H1 (cell line): ENCODE results near the gene DNM1L. TPM values are rescaled to one million over a fixed set of nuclear protein-coding genes. Genes with fewer than 3 reads are reported as not detected.

Experiments used
- CTCF ChIA-PET: fragments of 300-600 bp; sonication (Branson Sonifier 250); formaldehyde crosslinking; loops from one replicate; lab custom pipeline; 2021; ENCODE audit not compliant: partially characterized antibody; lab: Charles Lee
- POLR2A ChIA-PET: fragments of 300-600 bp; sonication (Branson Sonifier 250); formaldehyde crosslinking; loops from one replicate; lab custom pipeline; 2021; ENCODE audit warnings: inconsistent platforms; ENCODE audit not compliant: partially characterized antibody; lab: Charles Lee
- DNase-seq, 2 experiments: peaks; one replicate each; pipeline versions ENCODE4 v3.0.0 to v3.0.0-alpha.2; 2010 to 2022; ENCODE audit warnings: low spot score in 2 of 2, low read depth in 1 of 2, mixed read lengths in 1 of 2
- FAIRE-seq: peaks from 2 replicates; lab custom pipeline; 2011; peaks lifted over from hg19 to GRCh38; lab: Jason Lieb, UNC
- H2AFZ ChIP-seq: 2 replicates; pipeline ENCODE4 v1.8.1; 2012; ENCODE audit warnings: low read length, inconsistent platforms
- H2AK5ac ChIP-seq: 2 replicates; pipeline ENCODE4 v1.6.1; 2013; ENCODE audit warnings: low read depth, low read length
- H2BK120ac ChIP-seq: replicated peaks from 2 replicates; pipeline ENCODE3; 2013; ENCODE audit warnings: low read depth, low read length, inconsistent platforms
- H2BK12ac ChIP-seq: 2 replicates; pipeline ENCODE4 v1.6.1; 2013; ENCODE audit warnings: low read depth, low read length
- H2BK15ac ChIP-seq: 2 replicates; pipeline ENCODE4 v1.6.1; 2013; ENCODE audit warnings: low read length
- H2BK20ac ChIP-seq: 2 replicates; pipeline ENCODE4 v1.6.1; 2013; ENCODE audit warnings: low read length
- H2BK5ac ChIP-seq: 2 replicates; pipeline ENCODE4 v1.6.1; 2013; ENCODE audit warnings: low read depth, low read length
- H3K14ac ChIP-seq: 2 replicates; pipeline ENCODE4 v1.6.1; 2013; ENCODE audit warnings: inconsistent platforms; ENCODE audit not compliant: insufficient read length
- H3K18ac ChIP-seq: 2 replicates; pipeline ENCODE4 v1.6.1; 2013; ENCODE audit warnings: low read length; ENCODE audit errors: extremely low read depth
- H3K23ac ChIP-seq: 2 replicates; pipeline ENCODE4 v1.6.1; 2013; ENCODE audit warnings: inconsistent platforms; ENCODE audit not compliant: insufficient read length
- H3K23me2 ChIP-seq: 2 replicates; pipeline ENCODE4 v1.6.1; 2013; ENCODE audit warnings: low read depth, low read length
- H3K27ac ChIP-seq: 2 replicates; pipeline ENCODE4 v1.6.1; 2011; ENCODE audit warnings: low read depth, low read length, inconsistent platforms
- H3K27me3 ChIP-seq, 4 experiments: replicated peaks in 1 of 4; 1 replicate in 1 of 4; 2 replicates in 3 of 4; pipeline versions ENCODE4 v1.6.1 to v1.8.1; 2011 to 2013; ENCODE audit warnings: low read length in 3 of 4, mild to moderate bottlenecking in 3 of 4, inconsistent platforms in 2 of 4, mixed read lengths in 2 of 4, moderate library complexity in 1 of 4; ENCODE audit not compliant: control insufficient read depth in 3 of 4, insufficient read depth in 3 of 4; ENCODE audit errors: extremely low read depth in 1 of 4
- H3K36me3 ChIP-seq, 4 experiments: 2 replicates each; pipeline versions ENCODE4 v1.6.1 to v1.8.1; 2011 to 2013; ENCODE audit warnings: mild to moderate bottlenecking in 4 of 4, low read length in 3 of 4, moderate library complexity in 2 of 4, control low read depth in 1 of 4, inconsistent platforms in 1 of 4; ENCODE audit not compliant: insufficient read depth in 4 of 4, control insufficient read depth in 2 of 4
- H3K4ac ChIP-seq: replicated peaks from 2 replicates; pipeline ENCODE3; 2013; ENCODE audit warnings: low read length, low read depth, mixed read lengths, inconsistent platforms; ENCODE audit not compliant: insufficient read length
- H3K4me1 ChIP-seq, 4 experiments: replicated peaks in 1 of 4; 1 replicate in 1 of 4; 2 replicates in 3 of 4; pipeline versions ENCODE4 v1.6.1 to v1.8.1; 2011 to 2013; ENCODE audit warnings: low read length in 3 of 4, inconsistent platforms in 2 of 4, mixed read lengths in 1 of 4; ENCODE audit not compliant: insufficient read depth in 4 of 4, control insufficient read depth in 3 of 4
- H3K4me2 ChIP-seq, 2 experiments: 2 replicates each; pipeline versions ENCODE4 v1.6.1 to v1.8.1; 2011 to 2013; ENCODE audit warnings: low read depth in 2 of 2, low read length in 2 of 2, control low read depth in 1 of 2, inconsistent platforms in 1 of 2, mild to moderate bottlenecking in 1 of 2; ENCODE audit not compliant: insufficient read depth in 1 of 2
- H3K4me3 ChIP-seq, 4 experiments: fragments of 200-600, 300-600 bp in 1 of 4; sonication (generic), shearing (Covaris generic), sonication (Bioruptor Twin) in 1 of 4; 2 replicates each; pipeline versions ENCODE4 v1.5.1 to v1.8.1; 2011 to 2016; ENCODE audit warnings: low read length in 4 of 4, low read depth in 3 of 4, control low read depth in 2 of 4, inconsistent platforms in 2 of 4, mild to moderate bottlenecking in 2 of 4, mixed read lengths in 1 of 4, moderate library complexity in 1 of 4; ENCODE audit not compliant: insufficient read depth in 2 of 4; ENCODE audit errors: extremely low read depth in 1 of 4
- H3K56ac ChIP-seq: replicated peaks from 2 replicates; pipeline ENCODE3; 2013; ENCODE audit warnings: low read depth, mild to moderate bottlenecking, mixed read lengths, low read length, inconsistent platforms; ENCODE audit not compliant: insufficient read length
- H3K79me1 ChIP-seq: 2 replicates; pipeline ENCODE4 v1.6.1; 2013; ENCODE audit warnings: low read depth, low read length, control low read depth
- H3K79me2 ChIP-seq, 2 experiments: 2 replicates each; pipeline versions ENCODE4 v1.6.1 to v1.8.1; 2012 to 2013; ENCODE audit warnings: low read length in 2 of 2, mild to moderate bottlenecking in 2 of 2, inconsistent platforms in 1 of 2; ENCODE audit not compliant: insufficient read depth in 2 of 2, control insufficient read depth in 1 of 2
- H3K9ac ChIP-seq, 4 experiments: replicated peaks in 1 of 4; 1 replicate in 1 of 4; 2 replicates in 3 of 4; pipeline versions ENCODE4 v1.6.1 to v1.8.1; 2011 to 2013; ENCODE audit warnings: low read depth in 3 of 4, low read length in 3 of 4, control low read depth in 2 of 4, mild to moderate bottlenecking in 2 of 4, moderate library complexity in 2 of 4, inconsistent platforms in 1 of 4; ENCODE audit errors: extremely low read depth in 1 of 4
- H3K9me3 ChIP-seq, 2 experiments: 2 replicates each; pipeline versions ENCODE4 v1.6.1 to v1.8.1; 2012 to 2013; ENCODE audit warnings: mild to moderate bottlenecking in 2 of 2, moderate library complexity in 2 of 2, control low read depth in 1 of 2, inconsistent platforms in 1 of 2, low read depth in 1 of 2, low read length in 1 of 2, mixed read lengths in 1 of 2; ENCODE audit not compliant: insufficient read depth in 2 of 2
- H4K20me1 ChIP-seq, 2 experiments: replicated peaks in 1 of 2; 2 replicates each; pipeline versions ENCODE3 to v1.8.1; 2011 to 2013; ENCODE audit warnings: inconsistent platforms in 2 of 2, low read length in 2 of 2, mild to moderate bottlenecking in 1 of 2; ENCODE audit not compliant: insufficient read depth in 2 of 2, control insufficient read depth in 1 of 2
- H4K5ac ChIP-seq: 2 replicates; pipeline ENCODE4 v1.6.1; 2013; ENCODE audit warnings: low read length, low read depth, mixed read lengths, inconsistent platforms; ENCODE audit not compliant: insufficient read length
- H4K8ac ChIP-seq: 2 replicates; pipeline ENCODE4 v1.8.0; 2013; ENCODE audit warnings: mild to moderate bottlenecking, moderate library complexity, low read length, inconsistent platforms; ENCODE audit not compliant: insufficient read depth; ENCODE audit errors: extremely low read depth
- H4K91ac ChIP-seq: replicated peaks from 2 replicates; pipeline ENCODE3; 2013; ENCODE audit warnings: low read length, mixed read lengths, inconsistent platforms; ENCODE audit not compliant: insufficient read length
- EZH2 ChIP-seq: fragments of 200-600 bp; sonication (generic); IDR thresholded peaks from 2 replicates; pipeline ENCODE4 v1.7.1; 2012; ENCODE audit warnings: low read depth, mild to moderate bottlenecking, moderate library complexity, low read length, inconsistent platforms; ENCODE audit not compliant: severe bottlenecking
- POLR2AphosphoS5 ChIP-seq: IDR thresholded peaks from 2 replicates; pipeline ENCODE4 v1.6.1; 2011; ENCODE audit warnings: low read depth, low read length
- SP2 ChIP-seq: IDR thresholded peaks from 2 replicates; pipeline ENCODE4 v1.6.1; 2012; ENCODE audit warnings: mild to moderate bottlenecking, low read length, inconsistent platforms
- polyA plus RNA-seq, 7 experiments: library from polyadenylated mRNA; depleted of rRNA in 3 of 7; stranded (reverse) in 5 of 7; unstranded in 2 of 7; fragments of >200 nt in 5 of 7; fragments of 200-250 nt in 2 of 7; gene quantifications; 1 replicate in 5 of 7; 2 replicates in 1 of 7; 4 replicates in 1 of 7; pipeline versions ENCODE4 v1.2.1 to v1.2.3, GENCODE V29; 2011 to 2013; ENCODE audit warnings: missing spikeins in 2 of 7, mixed read lengths in 2 of 7
- total RNA-seq: library from RNA; stranded (reverse); fragmentation: NEBNext Ultra II Directional; extraction: Animal tissue kit (Norgen Biotek cat#: 25700); gene quantifications from 2 replicates; pipeline ENCODE4 v1.2.1, GENCODE V29; 2021

Gene DNM1L
- total and polyA plus RNA-seq, 2 of the 8 experiments (the other 6 are each of a cell fraction or from before 2014, with no cell fraction given): 23.7 to 93.9 TPM

DNA sequence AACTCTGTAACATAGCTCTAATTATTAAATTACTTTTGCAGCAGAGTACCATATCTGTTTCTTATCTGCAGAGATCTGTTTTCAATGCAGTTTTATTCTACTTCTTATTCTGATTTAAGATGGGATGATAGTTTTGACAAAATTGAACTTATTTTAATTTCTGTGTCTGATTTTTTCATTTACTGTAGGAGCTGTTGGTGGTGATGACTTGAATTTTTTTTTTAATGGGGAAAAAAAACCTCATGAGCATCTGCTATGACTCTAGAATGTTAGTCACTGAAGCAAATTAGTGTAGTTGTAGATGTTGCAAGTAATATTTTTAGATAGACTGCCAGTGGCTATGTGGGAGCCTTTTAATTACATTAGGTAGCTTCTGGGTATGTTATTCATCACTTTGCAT, 23.4 kb downstream of the DNM1L start:
- H3K18ac ChIP-seq: no peak overlapping the region
- no peak overlapping the region for H3K14ac ChIP-seq
- no peak overlapping the region for H2BK5ac ChIP-seq
- no peak overlapping the region for H3K56ac ChIP-seq
- H2BK20ac ChIP-seq: no peak overlapping the region
- CTCF ChIA-PET: interaction anchor here (0.7 to 0.8 kb wide), 2 partner anchors 13 to 1020 kb away, joined by 3 to 5 read pairs; no protein-coding TSS in a partner anchor
- POLR2A ChIA-PET: no interaction called here
- H3K36me3 ChIP-seq: peaks cover 0 to 17% (median 2%) of the 10 kb centered on the region in 4 experiments; a peak in 2 of 8 replicates
- no peak overlapping the region for H4K91ac ChIP-seq
- H4K20me1 ChIP-seq: no peaks in the 10 kb centered on the region
- H3K79me2 ChIP-seq: peaks cover 0 to 24% of the 10 kb centered on the region in 2 experiments; a peak in 2 of 4 replicates
- H3K4me2 ChIP-seq: no peak overlapping the region
- H3K9me3 ChIP-seq: no peaks in the 10 kb centered on the region
- no peaks in the 10 kb centered on the region for H3K27me3 ChIP-seq
- TF ChIP-seq EZH2: no peak
- TF ChIP-seq POLR2AphosphoS5: no peak
- no peak for TF ChIP-seq SP2
- H3K79me1 ChIP-seq: no peaks in the 10 kb centered on the region
- H2AFZ ChIP-seq: no peak overlapping the region
- no peak overlapping the region for H3K4me3 ChIP-seq
- no peaks in the 10 kb centered on the region for H3K4me1 ChIP-seq
- no peak overlapping the region for H4K5ac ChIP-seq
- no peak overlapping the region for H3K9ac ChIP-seq
- no peak overlapping the region for H2BK15ac ChIP-seq
- no peaks in the 10 kb centered on the region for H3K23me2 ChIP-seq
- no peak overlapping the region for H2BK12ac ChIP-seq
- no peak overlapping the region for H2BK120ac ChIP-seq
- FAIRE-seq (no peak), DNase-seq (no peak)
- H3K27ac ChIP-seq: no peak overlapping the region
- no peak overlapping the region for H2AK5ac ChIP-seq
- no peak overlapping the region for H4K8ac ChIP-seq
- H3K4ac ChIP-seq: no peak overlapping the region
- H3K23ac ChIP-seq: no peak overlapping the region
